GM12874 (cell line): Measurements from ENCODE around the gene EML2.

Source experiments
- TF ChIP-seq, protein P1 (sequence below): IDR thresholded peaks from 2 replicates; pipeline ENCODE4 v1.5.1; 2011; ENCODE audit warnings: low read depth, mild to moderate bottlenecking, control low read depth, low read length, moderate library complexity; ENCODE audit not compliant: insufficient read depth

Gene EML2

DNA sequence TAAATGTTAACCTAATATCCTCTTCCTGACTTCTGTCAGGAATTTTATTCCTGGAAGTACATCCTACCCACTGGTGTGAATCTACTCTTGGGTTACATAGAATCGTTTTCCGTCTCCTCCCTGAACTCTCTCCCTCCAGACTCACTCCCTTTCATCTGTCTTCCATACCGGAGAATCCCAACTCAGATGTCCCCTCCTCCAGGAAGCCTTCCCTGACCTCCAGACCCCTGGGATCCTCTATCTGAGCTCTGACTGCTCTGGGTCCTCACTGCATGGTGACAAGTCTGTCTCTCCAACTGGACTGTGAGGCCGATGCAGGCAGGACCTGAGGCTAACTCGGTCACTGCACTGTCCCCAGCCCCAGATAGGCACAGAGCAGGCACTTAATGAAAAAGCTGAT is 79.2 kb downstream of the EML2 start:
- TF ChIP-seq, protein P1, sequence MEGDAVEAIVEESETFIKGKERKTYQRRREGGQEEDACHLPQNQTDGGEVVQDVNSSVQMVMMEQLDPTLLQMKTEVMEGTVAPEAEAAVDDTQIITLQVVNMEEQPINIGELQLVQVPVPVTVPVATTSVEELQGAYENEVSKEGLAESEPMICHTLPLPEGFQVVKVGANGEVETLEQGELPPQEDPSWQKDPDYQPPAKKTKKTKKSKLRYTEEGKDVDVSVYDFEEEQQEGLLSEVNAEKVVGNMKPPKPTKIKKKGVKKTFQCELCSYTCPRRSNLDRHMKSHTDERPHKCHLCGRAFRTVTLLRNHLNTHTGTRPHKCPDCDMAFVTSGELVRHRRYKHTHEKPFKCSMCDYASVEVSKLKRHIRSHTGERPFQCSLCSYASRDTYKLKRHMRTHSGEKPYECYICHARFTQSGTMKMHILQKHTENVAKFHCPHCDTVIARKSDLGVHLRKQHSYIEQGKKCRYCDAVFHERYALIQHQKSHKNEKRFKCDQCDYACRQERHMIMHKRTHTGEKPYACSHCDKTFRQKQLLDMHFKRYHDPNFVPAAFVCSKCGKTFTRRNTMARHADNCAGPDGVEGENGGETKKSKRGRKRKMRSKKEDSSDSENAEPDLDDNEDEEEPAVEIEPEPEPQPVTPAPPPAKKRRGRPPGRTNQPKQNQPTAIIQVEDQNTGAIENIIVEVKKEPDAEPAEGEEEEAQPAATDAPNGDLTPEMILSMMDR = no peak
